ENCODE data around the gene OXA1L. TPM values are rescaled to one million over a fixed set of nuclear protein-coding genes. Genes with fewer than 3 reads are reported as not detected.
"Not testable (repeated sequence)": the region's sequence is repeated elsewhere in the genome, so short reads cannot be mapped to it uniquely, and the experiment has no call there.

The OXA1L gene
- total and polyA plus RNA-seq, 4 donors = 81.3 to 99.8 (median 97.2) TPM

DNA sequence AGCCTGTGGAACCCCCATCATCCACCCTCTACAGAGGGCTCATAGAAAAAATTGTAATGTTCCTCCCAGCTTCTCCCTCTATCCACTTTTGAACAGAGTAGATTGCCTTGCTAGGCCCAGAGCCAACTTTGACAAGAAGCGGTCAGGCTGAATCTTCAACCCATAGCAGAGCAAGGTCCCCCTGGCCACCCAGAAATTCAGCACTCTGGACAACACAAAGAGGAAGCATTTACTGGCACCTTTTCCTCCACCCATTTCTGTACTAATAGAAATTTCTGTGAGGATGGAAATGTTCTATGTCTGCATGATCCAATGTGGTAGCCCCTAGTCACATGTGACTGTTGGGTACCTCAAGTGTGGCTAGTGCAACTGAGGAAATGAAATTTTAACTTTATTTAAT is 42.7 kb upstream of the OXA1L start:
- peaks cover 0 to 2% (median 0%) of the 10 kb centered on the region in 3 donors for H3K27me3 ChIP-seq (ENCODE audit: control insufficient read depth in 3 of 3, insufficient read depth in 3 of 3, low read length in 2 of 3)
- no peak overlapping the region for H3K4me3 ChIP-seq
- DNase-seq = no peak
- no peak overlapping the region for H3K9ac ChIP-seq (ENCODE audit: insufficient read depth in 1 of 2, low read length in 2 of 2)
- no peak for ATAC-seq (ENCODE audit: insufficient read depth, low FRiP score)
- TF ChIP-seq CTCF (IDR thresholded peaks at IDR 0.05; ENCODE audit: control extremely low read depth, extremely low read depth) = no peak
- WGBS, 2 donors = 85 to 90% methylated on average over 1 of the region's 1 CpG
- H3K27ac ChIP-seq (ENCODE audit: low read depth in 1 of 2, low read length in 1 of 2) = no peak overlapping the region
- H3K9me3 ChIP-seq (ENCODE audit: control insufficient read depth in 4 of 4, insufficient read depth in 3 of 4, low read length in 3 of 4) = peaks cover 0 to 6% (median 0%) of the 10 kb centered on the region in 4 donors
- no peaks in the 10 kb centered on the region for H3K4me1 ChIP-seq (ENCODE audit: control insufficient read depth in 5 of 5, insufficient read depth in 5 of 5, low read length in 5 of 5)
- no peaks in the 10 kb centered on the region for H3K36me3 ChIP-seq (ENCODE audit: control insufficient read depth in 4 of 4, insufficient read depth in 4 of 4, low read length in 4 of 4)

DNA sequence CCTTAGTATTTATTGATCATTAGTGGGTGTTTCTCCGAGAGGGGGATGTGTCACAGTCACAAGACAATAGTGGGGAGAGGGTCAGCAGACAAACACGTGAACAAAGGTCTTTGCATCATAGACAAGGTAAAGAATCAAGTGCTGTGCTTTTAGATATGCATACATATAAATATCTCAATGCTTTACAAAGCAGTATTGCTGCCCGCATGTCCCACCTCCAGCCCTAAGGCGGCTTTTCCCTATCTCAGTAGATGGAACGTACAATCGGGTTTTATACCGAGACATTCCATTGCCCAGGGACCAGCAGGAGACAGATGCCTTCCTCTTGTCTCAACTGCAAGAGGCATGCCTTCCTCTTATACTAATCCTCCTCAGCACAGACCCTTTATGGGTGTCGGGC is 41.6 kb upstream of the OXA1L start:
- WGBS, 2 donors = 82 to 88% methylated on average over 8 of the region's 8 CpGs
- not testable (repeated sequence) for H3K27ac ChIP-seq (ENCODE audit: low read depth in 1 of 2, low read length in 1 of 2); H3K4me3 ChIP-seq; H3K36me3 ChIP-seq (ENCODE audit: control insufficient read depth in 4 of 4, insufficient read depth in 4 of 4, low read length in 4 of 4); H3K27me3 ChIP-seq (ENCODE audit: control insufficient read depth in 3 of 3, insufficient read depth in 3 of 3, low read length in 2 of 3); ATAC-seq (ENCODE audit: insufficient read depth, low FRiP score); H3K9me3 ChIP-seq (ENCODE audit: control insufficient read depth in 4 of 4, insufficient read depth in 3 of 4, low read length in 3 of 4); H3K9ac ChIP-seq (ENCODE audit: insufficient read depth in 1 of 2, low read length in 2 of 2); H3K4me1 ChIP-seq (ENCODE audit: control insufficient read depth in 5 of 5, insufficient read depth in 5 of 5, low read length in 5 of 5); DNase-seq

- H3K9me3 ChIP-seq (ENCODE audit: control insufficient read depth in 4 of 4, insufficient read depth in 3 of 4, low read length in 3 of 4); ATAC-seq (ENCODE audit: insufficient read depth, low FRiP score); H3K4me3 ChIP-seq; H3K4me1 ChIP-seq (ENCODE audit: control insufficient read depth in 5 of 5, insufficient read depth in 5 of 5, low read length in 5 of 5); H3K9ac ChIP-seq (ENCODE audit: insufficient read depth in 1 of 2, low read length in 2 of 2); H3K36me3 ChIP-seq (ENCODE audit: control insufficient read depth in 4 of 4, insufficient read depth in 4 of 4, low read length in 4 of 4); DNase-seq; H3K27me3 ChIP-seq (ENCODE audit: control insufficient read depth in 3 of 3, insufficient read depth in 3 of 3, low read length in 2 of 3); H3K27ac ChIP-seq (ENCODE audit: low read depth in 1 of 2, low read length in 1 of 2): not testable (repeated sequence)
- WGBS, 2 donors = 61 to 80% methylated on average over 3 of the region's 3 CpGs
These were observed 41.1 kb upstream of the OXA1L start for GRCh38 chr14:22725374-22725773.

DNA sequence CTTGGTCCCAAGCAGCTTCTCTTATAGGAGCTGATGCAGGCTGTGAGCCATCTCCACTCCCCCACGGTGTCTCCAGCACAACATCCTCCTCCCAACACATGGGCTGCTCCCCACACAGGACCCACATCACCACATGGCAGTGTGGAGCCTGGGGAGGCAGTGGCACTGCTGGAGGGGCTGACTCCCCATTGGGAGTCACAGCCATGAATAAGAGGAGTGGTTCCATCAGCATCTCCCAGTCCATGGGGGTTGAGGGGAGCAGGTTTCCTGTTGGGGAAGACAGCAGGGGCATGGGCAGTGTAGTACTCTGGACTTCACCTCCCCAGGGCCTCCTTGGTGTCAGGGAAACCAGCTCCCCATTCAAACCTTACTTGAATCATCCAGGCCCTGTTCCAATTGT is 40.5 kb upstream of the OXA1L start:
- 68 to 76% methylated on average over 1 of the region's 1 CpG for WGBS, 2 donors
- Histone ChIP-seq H3K4me3 (no peak overlapping the region), H3K9ac (ENCODE audit: insufficient read depth in 1 of 2, low read length in 2 of 2) (no peak overlapping the region), H3K27me3 (ENCODE audit: control insufficient read depth in 3 of 3, insufficient read depth in 3 of 3, low read length in 2 of 3) (peaks cover 0 to 2% (median 0%) of the 10 kb centered on the region in 3 donors), H3K4me1 (ENCODE audit: control insufficient read depth in 5 of 5, insufficient read depth in 5 of 5, low read length in 5 of 5) (no peaks in the 10 kb centered on the region), H3K9me3 (ENCODE audit: control insufficient read depth in 4 of 4, insufficient read depth in 3 of 4, low read length in 3 of 4) (peaks cover 0 to 6% (median 0%) of the 10 kb centered on the region in 4 donors), H3K27ac (ENCODE audit: low read depth in 1 of 2, low read length in 1 of 2) (no peak overlapping the region), H3K36me3 (ENCODE audit: control insufficient read depth in 4 of 4, insufficient read depth in 4 of 4, low read length in 4 of 4) (no peaks in the 10 kb centered on the region)
- ATAC-seq (ENCODE audit: insufficient read depth, low FRiP score) = no peak
- no peak for DNase-seq
- no peak for TF ChIP-seq CTCF (IDR thresholded peaks at IDR 0.05; ENCODE audit: control extremely low read depth, extremely low read depth)

- not testable (repeated sequence) for ATAC-seq (ENCODE audit: insufficient read depth, low FRiP score); H3K9me3 ChIP-seq (ENCODE audit: control insufficient read depth in 4 of 4, insufficient read depth in 3 of 4, low read length in 3 of 4); DNase-seq; H3K4me1 ChIP-seq (ENCODE audit: control insufficient read depth in 5 of 5, insufficient read depth in 5 of 5, low read length in 5 of 5); H3K4me3 ChIP-seq; H3K36me3 ChIP-seq (ENCODE audit: control insufficient read depth in 4 of 4, insufficient read depth in 4 of 4, low read length in 4 of 4); H3K27me3 ChIP-seq (ENCODE audit: control insufficient read depth in 3 of 3, insufficient read depth in 3 of 3, low read length in 2 of 3); H3K27ac ChIP-seq (ENCODE audit: low read depth in 1 of 2, low read length in 1 of 2); H3K9ac ChIP-seq (ENCODE audit: insufficient read depth in 1 of 2, low read length in 2 of 2)
- 90 to 91% methylated on average over 5 of the region's 5 CpGs for WGBS, 2 donors
These were observed 34.4 kb upstream of the OXA1L start for GRCh38 chr14:22732062-22732461.

All from lung (tissue), 12 donors.